Upper lobe of right lung (tissue), 1 donor: ENCODE data around the gene BEST4. TPM values are rescaled to one million over a fixed set of nuclear protein-coding genes. Genes with fewer than 3 reads are reported as not detected.

Source experiments
- ATAC-seq: fragments of 200-7000 bp; cut with Tn5 transposase; one replicate; pipeline ENCODE4 v1.9.1; 2020; ENCODE audit warnings: mild to moderate bottlenecking, moderate library complexity
- DNase-seq: peaks from one replicate; pipeline ENCODE4 v3.0.0-alpha.2; 2020
- H3K27ac ChIP-seq: fragments of 200-600 bp; one replicate; pipeline ENCODE4 v1.8.0; 2022
- H3K27me3 ChIP-seq: fragments of 200-600 bp; one replicate; pipeline ENCODE4 v1.8.0; 2022; ENCODE audit warnings: mild to moderate bottlenecking
- H3K36me3 ChIP-seq: fragments of 200-600 bp; one replicate; pipeline ENCODE4 v1.8.0; 2022
- H3K4me1 ChIP-seq: fragments of 200-600 bp; one replicate; pipeline ENCODE4 v1.8.0; 2022
- H3K4me3 ChIP-seq: fragments of 200-600 bp; one replicate; pipeline ENCODE4 v1.8.0; 2022; ENCODE audit warnings: mild to moderate bottlenecking
- H3K9me3 ChIP-seq: fragments of 200-600 bp; one replicate; pipeline ENCODE4 v1.8.0; 2022
- intact Hi-C: fragments of 100-400 bp; cut with DNase I; formaldehyde crosslinking; loops from one replicate; pipeline ENCODE4 v1.11.0; 2022
- long read RNA-seq: library from polyadenylated mRNA; unstranded; transcript quantifications from one replicate; pipeline ENCODE4 v2.0.0, GENCODE V29; 2021
- total RNA-seq: library from RNA; stranded (reverse); fragmentation: NEBNext Ultra II Directional; extraction: Animal tissue kit (Norgen Biotek cat#: 25700); gene quantifications from one replicate; pipeline ENCODE4 v1.2.1, GENCODE V29; 2021
- TF ChIP-seq, protein P1 (sequence below): fragments of 200-600 bp; IDR thresholded peaks from one replicate; pipeline ENCODE4 v1.8.0; 2022; ENCODE audit warnings: antibody characterized with exemption
- donor health status: DM: no; HTN: yes; CAD: no; lungs with severe emphysema.

BEST4 gene
- total RNA-seq, result not detected
- long read RNA-seq, result 0 reads

DNA sequence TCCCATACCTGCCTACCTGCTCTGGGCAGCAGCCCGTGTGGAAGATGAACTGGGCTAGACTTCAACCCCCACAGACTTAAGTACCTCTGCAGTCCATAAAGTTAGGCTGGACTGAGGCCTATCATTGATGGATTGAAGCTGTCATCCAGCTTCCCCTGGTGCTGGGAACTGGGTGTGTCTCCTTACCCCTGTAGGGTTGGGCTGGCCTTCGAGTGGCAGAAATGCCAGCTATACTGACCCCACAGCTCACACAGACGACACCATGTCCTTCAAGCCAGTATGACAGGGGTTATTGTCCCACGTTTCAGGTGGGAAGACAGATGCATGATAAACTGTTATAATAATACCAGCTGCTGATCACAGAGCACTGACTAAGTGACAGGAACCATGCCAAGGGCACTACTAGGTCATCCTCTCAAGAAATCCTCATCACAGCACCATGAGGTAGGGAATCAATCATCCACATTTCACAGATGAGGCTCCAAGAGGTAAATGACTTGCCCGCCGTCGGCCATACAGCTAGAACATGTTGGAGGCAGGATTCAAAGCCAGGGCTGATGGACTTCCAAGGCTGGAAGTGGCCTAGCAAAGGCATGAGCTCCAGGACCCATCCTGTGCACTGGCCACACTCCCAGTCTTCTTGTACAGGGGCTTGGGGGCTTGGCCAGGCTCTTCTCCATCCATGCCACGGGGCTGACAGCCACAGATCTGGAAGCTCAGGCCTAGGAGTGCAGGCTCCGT lies at the start of gene BEST4:
Gene BEST4 (minus strand): TSS at position 51 of the 741 bp plus-strand sequence. CDS start 465 bp downstream, outside the sequence.
- intact Hi-C loops, result no loop called here
- Histone ChIP-seq H3K27ac (no peak within 1 kb of the TSS), H3K36me3 (no peaks in the 10 kb centered on the region), H3K27me3 (no peaks in the 10 kb centered on the region), H3K9me3 (no peaks in the 10 kb centered on the region), H3K4me3 (no peak within 1 kb of the TSS), H3K4me1 (peaks cover 27% of the 10 kb centered on the region)
- no peak for DNase-seq
- ATAC-seq, result no peak
- TF ChIP-seq, protein P1, sequence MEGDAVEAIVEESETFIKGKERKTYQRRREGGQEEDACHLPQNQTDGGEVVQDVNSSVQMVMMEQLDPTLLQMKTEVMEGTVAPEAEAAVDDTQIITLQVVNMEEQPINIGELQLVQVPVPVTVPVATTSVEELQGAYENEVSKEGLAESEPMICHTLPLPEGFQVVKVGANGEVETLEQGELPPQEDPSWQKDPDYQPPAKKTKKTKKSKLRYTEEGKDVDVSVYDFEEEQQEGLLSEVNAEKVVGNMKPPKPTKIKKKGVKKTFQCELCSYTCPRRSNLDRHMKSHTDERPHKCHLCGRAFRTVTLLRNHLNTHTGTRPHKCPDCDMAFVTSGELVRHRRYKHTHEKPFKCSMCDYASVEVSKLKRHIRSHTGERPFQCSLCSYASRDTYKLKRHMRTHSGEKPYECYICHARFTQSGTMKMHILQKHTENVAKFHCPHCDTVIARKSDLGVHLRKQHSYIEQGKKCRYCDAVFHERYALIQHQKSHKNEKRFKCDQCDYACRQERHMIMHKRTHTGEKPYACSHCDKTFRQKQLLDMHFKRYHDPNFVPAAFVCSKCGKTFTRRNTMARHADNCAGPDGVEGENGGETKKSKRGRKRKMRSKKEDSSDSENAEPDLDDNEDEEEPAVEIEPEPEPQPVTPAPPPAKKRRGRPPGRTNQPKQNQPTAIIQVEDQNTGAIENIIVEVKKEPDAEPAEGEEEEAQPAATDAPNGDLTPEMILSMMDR, result no peak

DNA sequence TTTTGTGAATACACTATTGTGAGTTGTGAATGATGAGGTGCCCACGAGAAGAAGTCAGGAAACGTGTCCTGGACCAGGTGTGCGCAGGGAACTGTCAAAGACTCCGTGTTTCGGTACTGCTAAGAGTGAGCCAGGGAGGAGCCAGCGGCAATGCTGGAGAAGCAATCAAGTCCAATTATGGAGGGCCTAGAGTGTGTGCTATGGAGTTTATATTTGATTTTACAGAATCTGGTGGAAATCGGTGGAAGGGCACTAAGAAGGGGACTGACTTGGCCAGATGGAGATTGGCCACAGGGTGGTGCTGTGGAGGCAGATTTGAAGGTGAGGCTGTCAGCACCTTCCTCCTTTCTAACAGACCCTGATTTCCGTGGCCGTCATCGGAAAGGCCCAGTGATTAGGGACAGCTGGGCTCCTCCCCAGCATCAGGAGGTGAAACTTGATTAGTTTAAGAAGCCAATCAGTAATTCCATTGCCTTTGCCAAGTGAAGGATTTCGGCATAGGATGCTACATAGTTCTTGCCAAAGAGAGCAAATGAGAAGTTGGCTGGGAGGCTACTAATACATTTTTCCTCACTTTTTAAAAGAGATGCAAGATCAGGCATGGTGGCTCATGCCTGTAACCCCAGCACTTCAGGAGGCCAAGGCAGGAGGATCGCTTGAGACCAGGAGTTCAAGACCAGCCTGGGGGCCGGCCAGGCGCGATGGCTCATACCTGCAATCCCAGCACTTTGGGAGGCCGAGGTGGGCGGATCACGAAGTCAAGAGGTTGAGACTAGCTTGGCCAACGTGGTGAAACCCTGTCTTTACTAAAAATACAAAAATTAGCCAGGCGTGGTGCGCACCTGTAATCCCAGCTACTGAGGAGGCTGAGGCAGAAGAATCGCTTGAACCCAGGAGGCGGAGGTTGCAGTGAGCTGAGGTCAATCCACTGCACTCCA lies 48.0 kb upstream of the BEST4 start:
- ATAC-seq (peak; percentile 93), DNase-seq (peak; percentile 91)
- peaks cover 10% of the 10 kb centered on the region for H3K4me1 ChIP-seq
- no peaks in the 10 kb centered on the region for H3K9me3 ChIP-seq
- no peaks in the 10 kb centered on the region for H3K27me3 ChIP-seq
- H3K4me3 ChIP-seq, result no peak overlapping the region
- H3K36me3 ChIP-seq, result no peaks in the 10 kb centered on the region
- no peak overlapping the region for H3K27ac ChIP-seq
- intact Hi-C loops, result no loop called here
- TF ChIP-seq, protein P1, result peak; percentile 84

DNA sequence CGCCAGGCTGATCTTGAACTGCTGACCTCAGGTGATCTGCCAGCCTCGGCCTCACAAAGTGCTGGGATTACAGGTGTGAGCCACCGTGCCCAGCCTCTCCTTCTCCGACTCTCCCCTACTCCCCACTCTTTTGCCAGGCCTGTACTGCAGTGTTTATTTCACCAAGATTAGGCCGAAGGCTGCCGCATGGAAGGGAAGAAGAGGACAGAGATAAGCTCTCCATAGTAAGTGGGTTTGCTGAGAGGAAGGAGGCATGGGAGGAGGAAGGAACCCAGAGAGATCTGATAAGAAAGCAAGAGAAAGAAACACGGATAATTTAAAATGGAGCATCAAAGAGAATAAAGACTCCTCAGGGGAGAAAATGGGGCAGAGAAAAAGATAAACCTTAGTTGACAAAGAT lies 46.4 kb upstream of the BEST4 start:
- TF ChIP-seq, protein P1, result no peak
- Histone ChIP-seq H3K27ac (no peak overlapping the region), H3K36me3 (no peaks in the 10 kb centered on the region), H3K9me3 (no peaks in the 10 kb centered on the region), H3K4me3 (no peak overlapping the region), H3K27me3 (no peaks in the 10 kb centered on the region), H3K4me1 (peaks cover 10% of the 10 kb centered on the region)
- DNase-seq (no peak), ATAC-seq (no peak)
- intact Hi-C loops, result no loop called here

DNA sequence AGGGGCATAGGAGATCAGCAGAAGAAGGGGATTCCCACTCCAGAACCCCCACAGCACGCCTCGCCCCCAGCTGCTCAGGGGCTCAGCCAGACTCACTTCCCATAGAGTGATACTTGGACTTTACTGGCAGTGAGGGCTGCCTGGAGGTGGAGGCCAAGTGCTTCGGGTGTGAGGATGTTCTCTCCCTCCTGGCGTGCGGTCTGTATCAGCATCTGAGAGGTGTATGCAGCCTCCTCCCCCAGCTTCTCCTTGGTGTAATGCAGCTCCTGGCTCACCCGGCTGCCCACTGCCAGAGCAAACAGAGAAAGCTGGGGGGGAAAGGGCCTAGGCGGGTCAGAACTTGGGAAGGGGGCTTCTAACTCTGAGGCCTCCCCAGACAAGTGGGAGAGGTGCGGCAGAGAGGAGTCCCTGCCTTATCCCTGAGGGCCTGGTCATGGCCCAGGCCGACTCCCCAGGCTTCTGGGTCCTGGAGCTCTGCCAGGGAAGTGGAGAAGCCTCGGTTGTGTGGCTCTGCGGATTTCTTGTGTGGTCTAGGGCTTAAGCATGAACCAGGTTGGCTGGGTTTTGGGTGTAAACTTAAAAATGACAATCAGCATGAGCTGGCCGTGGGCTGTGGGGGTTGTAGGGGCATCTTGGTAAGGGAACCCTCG lies 44.2 kb upstream of the BEST4 start:
- intact Hi-C loops, result no loop called here
- TF ChIP-seq, protein P1, result no peak
- no peak for DNase-seq
- H3K4me3 ChIP-seq, result no peak overlapping the region
- H3K36me3 ChIP-seq, result no peaks in the 10 kb centered on the region
- peaks cover 10% of the 10 kb centered on the region for H3K4me1 ChIP-seq
- H3K27me3 ChIP-seq, result no peaks in the 10 kb centered on the region
- ATAC-seq, result no peak
- no peaks in the 10 kb centered on the region for H3K9me3 ChIP-seq
- H3K27ac ChIP-seq, result no peak overlapping the region

DNA sequence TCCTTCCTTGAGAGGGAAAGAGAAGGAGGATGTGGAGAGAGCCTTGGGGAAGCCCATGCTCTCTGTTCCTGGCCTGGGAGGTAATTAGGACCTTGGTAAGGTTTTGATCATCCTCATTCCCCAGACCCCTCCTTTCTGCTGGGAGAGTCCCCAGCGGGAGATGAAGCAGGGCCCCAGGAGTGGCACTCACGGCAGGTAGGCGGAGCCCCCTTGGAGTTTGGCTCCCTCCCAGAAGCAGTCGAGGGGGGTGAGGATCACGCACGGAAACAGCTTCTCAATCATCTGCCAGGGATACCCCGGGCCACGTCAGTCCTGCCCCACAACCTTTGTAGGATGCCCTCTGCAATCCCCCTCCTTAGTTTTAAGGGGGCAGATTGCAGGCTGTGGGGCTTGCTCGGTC lies 43.5 kb upstream of the BEST4 start:
- intact Hi-C loops, result no loop called here
- H3K4me3 ChIP-seq, result no peak overlapping the region
- ATAC-seq (no peak), DNase-seq (no peak)
- no peaks in the 10 kb centered on the region for H3K27me3 ChIP-seq
- no peaks in the 10 kb centered on the region for H3K9me3 ChIP-seq
- TF ChIP-seq, protein P1, result no peak
- no peaks in the 10 kb centered on the region for H3K36me3 ChIP-seq
- peaks cover 16% of the 10 kb centered on the region for H3K4me1 ChIP-seq
- H3K27ac ChIP-seq, result no peak overlapping the region
